Measurements from ENCODE around the gene ACAP2.
"Not testable (repeated sequence)": the region's sequence is repeated elsewhere in the genome, so short reads cannot be mapped to it uniquely, and the experiment has no call there.

Gene ACAP2

DNA sequence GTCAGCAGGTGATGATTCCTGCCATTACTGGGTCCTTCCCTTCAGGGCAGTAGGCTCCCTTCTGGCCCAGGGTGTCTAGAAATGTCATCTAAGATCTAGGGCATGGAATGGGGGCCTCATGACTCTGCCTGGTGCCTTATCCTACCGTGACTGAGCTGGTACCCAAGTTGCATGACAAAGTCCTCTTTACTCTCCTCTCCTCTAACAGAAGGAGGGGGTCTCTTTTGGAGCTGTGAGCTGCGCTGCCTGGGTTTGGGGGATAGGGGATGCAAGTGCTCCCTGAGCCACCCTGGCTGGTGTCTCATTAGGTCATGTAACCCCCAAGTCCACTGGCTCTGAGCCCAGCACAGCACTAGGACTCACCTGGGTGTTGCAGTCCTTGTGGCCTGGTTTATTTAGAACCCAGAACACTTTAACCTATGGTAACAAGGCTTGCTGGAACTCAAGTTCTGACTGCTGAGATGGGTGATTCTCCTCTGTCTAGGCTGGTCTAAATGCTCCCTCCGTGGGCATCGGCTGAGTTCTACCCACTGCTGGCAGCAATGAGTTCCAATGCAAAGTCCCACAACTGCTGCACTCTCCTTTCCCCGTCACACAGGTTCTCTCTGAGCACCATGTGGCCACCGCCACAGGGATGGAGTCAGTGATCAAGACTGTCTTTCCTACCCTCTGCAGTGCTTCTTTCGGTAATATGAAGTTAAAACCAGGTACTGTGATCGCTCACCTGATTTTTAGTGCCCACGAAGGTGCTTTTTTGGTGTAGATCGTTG lies 205.8 kb downstream of the ACAP2 start:
- H3K9me3 Mint-ChIP-seq, result peaks cover 2% of the 10 kb centered on the region
- peaks cover 8% of the 10 kb centered on the region for H3K36me3 Mint-ChIP-seq (ENCODE audit: low read depth)
- no peaks in the 10 kb centered on the region for H3K4me1 Mint-ChIP-seq (ENCODE audit: low read depth)
- H3K27ac Mint-ChIP-seq, result no peak overlapping the region
- H3K27me3 Mint-ChIP-seq, result no peaks in the 10 kb centered on the region
- peak; percentile 8 for DNase-seq
- no peak overlapping the region for H3K4me3 Mint-ChIP-seq

DNA sequence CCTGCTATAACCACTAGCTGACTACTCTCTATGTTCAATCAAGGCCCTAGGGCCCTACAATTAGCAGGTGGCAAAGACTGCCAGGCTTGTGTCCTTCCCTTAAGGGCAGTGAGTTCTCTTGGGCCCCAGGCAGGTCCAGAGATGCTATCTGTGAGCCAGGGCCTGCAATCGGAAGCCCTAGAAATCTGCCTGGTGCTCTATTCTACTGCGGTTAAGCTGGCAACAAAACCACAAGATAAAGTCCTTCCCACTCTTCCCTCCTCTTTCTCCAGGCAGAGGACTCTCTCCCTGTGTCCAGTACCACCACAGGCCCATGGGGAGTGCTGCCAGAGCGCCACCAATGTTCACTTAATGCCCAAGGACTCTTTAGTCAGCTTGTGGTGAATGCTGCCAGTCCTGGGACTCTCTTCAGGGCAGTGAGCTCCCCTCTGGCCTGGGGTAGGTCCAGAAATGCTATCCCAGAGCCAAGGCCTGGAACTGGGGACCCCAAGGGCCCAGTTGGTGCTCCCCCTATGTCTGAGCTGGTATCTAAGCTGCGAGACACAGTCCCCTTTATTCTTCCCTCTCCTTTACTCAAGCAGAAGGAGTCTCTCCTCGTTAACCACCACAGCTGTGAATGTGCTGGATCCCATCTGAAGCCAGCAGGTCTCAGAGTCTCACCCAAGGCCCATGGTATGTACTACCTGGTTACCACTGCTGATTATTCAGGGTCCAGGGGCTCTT lies 206.6 kb downstream of the ACAP2 start:
- Mint-ChIP-seq H3K27ac (no peak overlapping the region), H3K4me3 (no peak overlapping the region), H3K4me1 (ENCODE audit: low read depth) (no peaks in the 10 kb centered on the region), H3K9me3 (peaks cover 2% of the 10 kb centered on the region), H3K27me3 (no peaks in the 10 kb centered on the region), H3K36me3 (ENCODE audit: low read depth) (peaks cover 8% of the 10 kb centered on the region)
- DNase-seq, result peak; percentile 12

DNA sequence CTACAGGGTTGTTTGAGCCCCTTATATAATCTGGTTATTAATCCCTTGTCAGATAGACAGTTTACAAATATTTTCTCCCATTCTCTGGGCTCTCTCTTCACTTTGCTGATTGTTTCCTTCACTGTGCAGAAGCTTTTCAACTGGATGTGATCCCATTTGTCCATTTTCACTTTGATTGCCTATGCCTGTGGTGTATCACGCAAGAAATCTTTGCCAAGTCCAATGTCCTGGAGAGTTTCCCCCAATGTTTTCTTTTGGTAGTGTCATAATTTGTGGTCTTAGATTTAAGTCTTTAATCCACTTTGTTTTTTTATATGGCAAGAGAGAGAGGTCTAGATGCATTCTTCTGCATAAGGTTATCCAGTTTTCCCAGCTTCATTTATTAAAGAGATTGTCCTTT lies 212.6 kb downstream of the ACAP2 start:
- Mint-ChIP-seq H3K27ac (no peak overlapping the region), H3K27me3 (no peaks in the 10 kb centered on the region), H3K9me3 (peaks cover 4% of the 10 kb centered on the region), H3K36me3 (ENCODE audit: low read depth) (peaks cover 15% of the 10 kb centered on the region), H3K4me1 (ENCODE audit: low read depth) (peaks cover 18% of the 10 kb centered on the region), H3K4me3 (no peak overlapping the region)
- DNase-seq, result no peak

DNA sequence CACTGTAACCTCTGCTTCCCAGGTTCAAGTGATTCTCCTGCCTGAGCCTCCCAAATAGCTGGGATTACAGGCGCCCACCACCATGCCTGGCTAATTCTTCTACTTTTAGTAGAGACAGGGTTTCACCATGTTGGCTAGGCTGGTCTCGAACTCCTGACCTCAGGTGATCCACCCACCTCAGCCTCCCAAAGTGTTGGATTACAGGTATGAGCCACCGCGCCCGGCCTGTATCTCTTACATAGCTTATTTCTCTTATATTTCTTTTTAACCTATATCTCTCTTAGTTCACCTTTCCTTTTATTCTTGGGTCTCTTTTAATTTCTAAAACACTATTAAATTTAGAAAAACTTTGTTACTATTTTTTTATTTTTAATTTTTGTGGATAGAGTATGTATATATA lies 213.9 kb downstream of the ACAP2 start:
- H3K4me3 Mint-ChIP-seq, DNase-seq, H3K9me3 Mint-ChIP-seq, H3K27me3 Mint-ChIP-seq, H3K27ac Mint-ChIP-seq: not testable (repeated sequence)
- Mint-ChIP-seq H3K4me1 (ENCODE audit: low read depth) (peaks cover 18% of the 10 kb centered on the region), H3K36me3 (ENCODE audit: low read depth) (peaks cover 20% of the 10 kb centered on the region)

DNA sequence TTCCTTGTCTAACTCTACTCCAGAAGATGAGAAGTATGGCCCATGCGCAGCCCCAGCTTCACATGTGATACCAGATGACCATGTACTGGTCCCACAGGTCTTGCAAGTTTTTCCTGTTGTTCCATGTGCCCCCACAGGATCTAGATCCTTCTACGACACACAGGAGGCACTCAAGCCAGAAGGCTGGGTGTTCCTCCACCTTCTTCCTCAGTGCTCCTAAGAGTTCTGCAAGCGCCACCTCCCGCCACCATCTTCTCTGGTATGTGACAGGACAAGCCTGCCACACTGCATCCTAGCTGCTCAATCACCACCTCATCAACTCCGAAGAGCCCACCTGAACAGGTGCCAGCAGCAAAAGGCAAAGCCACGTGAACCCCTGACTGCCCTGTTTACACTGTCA lies 214.9 kb downstream of the ACAP2 start:
- Mint-ChIP-seq H3K27ac (no peak overlapping the region), H3K9me3 (peaks cover 2% of the 10 kb centered on the region), H3K27me3 (no peaks in the 10 kb centered on the region), H3K36me3 (ENCODE audit: low read depth) (peaks cover 24% of the 10 kb centered on the region), H3K4me1 (ENCODE audit: low read depth) (peaks cover 18% of the 10 kb centered on the region), H3K4me3 (no peak overlapping the region)
- peak; percentile 23 for DNase-seq

DNA sequence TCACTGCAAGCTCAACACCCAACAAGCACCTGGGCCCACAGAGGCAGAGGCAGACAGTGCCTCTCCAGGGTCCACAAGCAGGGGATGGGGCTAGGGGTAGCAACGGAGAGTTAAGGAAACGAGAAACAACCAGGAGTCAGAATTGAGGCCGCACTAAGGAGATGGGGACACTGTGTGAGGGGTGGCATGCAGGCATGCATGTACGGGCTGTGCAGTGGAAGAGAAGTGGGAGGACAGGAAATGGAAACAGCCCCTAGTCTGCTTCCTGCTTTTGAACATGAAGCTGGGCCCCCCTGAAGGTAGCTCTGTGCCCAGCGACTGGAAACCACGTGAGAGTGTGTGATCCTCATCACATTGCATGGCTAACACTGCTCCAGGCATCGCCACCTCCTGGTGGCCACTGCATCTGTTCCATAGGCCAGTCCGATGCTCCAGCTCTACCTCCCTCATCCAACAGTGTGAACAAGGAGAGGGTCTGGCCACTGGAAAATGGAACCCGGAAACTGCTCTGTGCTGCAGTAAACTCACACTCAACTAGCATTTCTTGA lies 215.8 kb downstream of the ACAP2 start:
- Mint-ChIP-seq H3K27ac (peak overlapping the region; percentile 32), H3K27me3 (no peaks in the 10 kb centered on the region), H3K36me3 (ENCODE audit: low read depth) (peaks cover 27% of the 10 kb centered on the region)

DNA sequence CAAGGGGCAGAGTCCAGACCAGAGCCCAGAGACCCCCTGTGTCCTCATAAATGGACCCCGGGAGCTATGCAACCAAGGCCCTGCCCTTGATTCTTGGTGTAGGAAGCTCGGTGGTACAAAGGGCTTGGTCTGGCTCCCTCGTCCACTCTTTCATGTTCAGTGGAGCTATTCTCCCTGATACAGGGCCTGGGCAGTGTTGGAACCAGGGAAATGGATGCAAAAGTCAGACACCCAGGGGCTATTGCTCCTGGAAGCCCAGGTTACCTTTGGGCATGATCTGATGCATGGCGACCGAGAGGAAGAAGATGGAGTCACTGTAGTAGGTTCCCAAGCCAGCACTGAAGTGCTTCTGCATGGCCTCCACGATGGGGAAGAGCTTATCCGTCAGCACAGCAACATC lies 216.4 kb downstream of the ACAP2 start:
- peaks cover 18% of the 10 kb centered on the region for H3K4me1 Mint-ChIP-seq (ENCODE audit: low read depth)
- H3K4me3 Mint-ChIP-seq, result no peak overlapping the region
- H3K27me3 Mint-ChIP-seq, result no peaks in the 10 kb centered on the region
- H3K9me3 Mint-ChIP-seq, result peaks cover 2% of the 10 kb centered on the region
- peaks cover 30% of the 10 kb centered on the region for H3K36me3 Mint-ChIP-seq (ENCODE audit: low read depth)
- H3K27ac Mint-ChIP-seq, result no peak overlapping the region
- DNase-seq, result no peak

More for the DNA sequence above, 215.8 kb downstream of the ACAP2 start:
- Mint-ChIP-seq H3K4me1 (ENCODE audit: low read depth) (peaks cover 18% of the 10 kb centered on the region), H3K9me3 (peaks cover 2% of the 10 kb centered on the region), H3K4me3 (no peak overlapping the region)
- DNase-seq, result peak; percentile 30

DNA sequence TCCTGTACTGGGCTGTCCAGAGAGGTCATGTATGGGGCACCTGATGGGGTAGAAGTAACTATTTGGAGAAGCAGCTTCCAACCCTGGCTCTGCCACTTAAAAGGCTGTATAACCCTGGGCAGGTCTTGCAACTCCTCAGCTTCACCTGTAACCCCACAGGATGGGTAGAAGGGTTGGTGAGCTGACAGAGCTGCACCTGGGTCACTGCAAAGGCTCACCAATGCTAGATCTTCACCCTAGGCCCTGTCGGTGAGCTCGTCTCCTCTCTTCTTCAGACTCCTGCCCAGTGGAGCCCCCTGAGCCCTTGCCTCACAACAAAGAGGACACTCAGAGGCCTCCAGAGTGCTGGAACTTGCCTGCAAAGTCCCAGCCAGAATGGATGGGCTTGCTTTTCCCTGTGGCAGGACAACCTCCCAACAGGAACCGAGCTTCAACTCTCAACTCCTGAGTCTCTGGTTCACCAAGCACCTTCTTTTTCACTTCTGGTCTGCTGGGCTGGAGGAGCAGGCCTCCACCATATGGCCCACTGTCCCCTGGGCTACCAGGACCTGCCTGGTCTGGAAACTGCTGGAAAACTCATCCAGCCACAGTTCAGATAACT lies 217.7 kb downstream of the ACAP2 start:
- no peak overlapping the region for H3K4me3 Mint-ChIP-seq
- peaks cover 40% of the 10 kb centered on the region for H3K36me3 Mint-ChIP-seq (ENCODE audit: low read depth)
- no peaks in the 10 kb centered on the region for H3K27me3 Mint-ChIP-seq
- no peak overlapping the region for H3K27ac Mint-ChIP-seq
- peaks cover 18% of the 10 kb centered on the region for H3K4me1 Mint-ChIP-seq (ENCODE audit: low read depth)
- DNase-seq, result peak; percentile 22
- H3K9me3 Mint-ChIP-seq, result no peaks in the 10 kb centered on the region
